ENCODE measurements around the gene INKA2. TPM values are rescaled to one million over a fixed set of nuclear protein-coding genes. Genes with fewer than 3 reads are reported as not detected.
A peak's percentile ranks its signal among the peaks of the same experiment; 100 is the strongest.

INKA2 gene
- polyA plus RNA-seq, 3 donors: 1.8 to 6.6 (median 2.0) TPM

DNA sequence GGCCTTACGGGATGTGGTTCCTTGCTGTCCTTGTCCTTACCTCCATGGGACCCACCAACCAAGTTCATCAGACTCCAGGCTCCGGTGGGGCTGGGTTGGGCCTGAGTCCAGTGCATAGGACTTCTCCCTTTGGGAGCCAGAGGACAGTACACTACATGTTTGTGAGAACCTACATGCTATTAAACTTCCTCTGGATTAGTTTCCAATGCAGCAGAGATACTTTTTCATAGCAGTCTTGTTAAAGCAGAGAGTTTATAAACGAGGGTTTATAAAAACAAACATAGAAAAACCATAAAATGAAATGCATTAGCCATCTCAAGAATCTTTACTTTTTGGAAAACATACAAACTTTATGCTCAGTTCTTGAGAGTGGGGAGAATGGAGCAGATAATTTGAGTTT lies 33.4 kb downstream of the INKA2 start:
- peaks cover 62% of the 10 kb centered on the region for H4K20me1 ChIP-seq (ENCODE audit: insufficient read depth, low read length)
- no peaks in the 10 kb centered on the region for H3K9me3 ChIP-seq (replicated peaks in 1 of 2; ENCODE audit: control insufficient read depth in 1 of 2, insufficient read depth in 1 of 2, low read length in 2 of 2)
- H3K4me1 Mint-ChIP-seq: peaks cover 7% of the 10 kb centered on the region
- no peak overlapping the region for H3K4me3 ChIP-seq (replicated peaks in 1 of 3; ENCODE audit: low read depth in 2 of 3, low read length in 3 of 3)
- no CpG with 5 or more reads among the region's 3 CpGs for WGBS (ENCODE audit: insufficient coverage)
- no peak overlapping the region for H3K4me3 Mint-ChIP-seq
- no peaks in the 10 kb centered on the region for H3K27me3 Mint-ChIP-seq (ENCODE audit: low read depth in 3 of 3)
- peak overlapping the region in 1 of 7 donors; percentile 21 for H3K27ac Mint-ChIP-seq
- H3K27me3 ChIP-seq (ENCODE audit: control insufficient read depth in 2 of 2, insufficient read depth in 2 of 2, low read length in 2 of 2): no peaks in the 10 kb centered on the region
- peaks cover 76 to 91% of the 10 kb centered on the region in 2 donors for H3K36me3 Mint-ChIP-seq
- DNase-seq: no peak
- H3K4me1 ChIP-seq (ENCODE audit: control insufficient read depth in 1 of 2, insufficient read depth in 2 of 2, low read length in 2 of 2): peaks cover 0 to 5% of the 10 kb centered on the region in 2 donors
- H2AFZ ChIP-seq (ENCODE audit: insufficient read depth, low read depth, low read length, poor library complexity, severe bottlenecking): no peak overlapping the region
- peak overlapping the region in 1 of 2 donors; percentile 6 for H3K27ac ChIP-seq (ENCODE audit: low read depth in 1 of 2, low read length in 2 of 2)
- intact Hi-C loops (cut with micrococcal nuclease): no loop called here
- H3K4me2 ChIP-seq (replicated peaks; ENCODE audit: extremely low read depth, low read length, poor library complexity, severe bottlenecking): no peak overlapping the region
- TF ChIP-seq, protein P1, sequence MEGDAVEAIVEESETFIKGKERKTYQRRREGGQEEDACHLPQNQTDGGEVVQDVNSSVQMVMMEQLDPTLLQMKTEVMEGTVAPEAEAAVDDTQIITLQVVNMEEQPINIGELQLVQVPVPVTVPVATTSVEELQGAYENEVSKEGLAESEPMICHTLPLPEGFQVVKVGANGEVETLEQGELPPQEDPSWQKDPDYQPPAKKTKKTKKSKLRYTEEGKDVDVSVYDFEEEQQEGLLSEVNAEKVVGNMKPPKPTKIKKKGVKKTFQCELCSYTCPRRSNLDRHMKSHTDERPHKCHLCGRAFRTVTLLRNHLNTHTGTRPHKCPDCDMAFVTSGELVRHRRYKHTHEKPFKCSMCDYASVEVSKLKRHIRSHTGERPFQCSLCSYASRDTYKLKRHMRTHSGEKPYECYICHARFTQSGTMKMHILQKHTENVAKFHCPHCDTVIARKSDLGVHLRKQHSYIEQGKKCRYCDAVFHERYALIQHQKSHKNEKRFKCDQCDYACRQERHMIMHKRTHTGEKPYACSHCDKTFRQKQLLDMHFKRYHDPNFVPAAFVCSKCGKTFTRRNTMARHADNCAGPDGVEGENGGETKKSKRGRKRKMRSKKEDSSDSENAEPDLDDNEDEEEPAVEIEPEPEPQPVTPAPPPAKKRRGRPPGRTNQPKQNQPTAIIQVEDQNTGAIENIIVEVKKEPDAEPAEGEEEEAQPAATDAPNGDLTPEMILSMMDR (IDR thresholded peaks at IDR 0.05): no peak
- H3K79me2 ChIP-seq (ENCODE audit: insufficient read depth, low read length): no peaks in the 10 kb centered on the region
- no peaks in the 10 kb centered on the region for H3K9me3 Mint-ChIP-seq
- peaks cover 81 to 98% of the 10 kb centered on the region in 2 donors for H3K36me3 ChIP-seq (replicated peaks in 1 of 2; ENCODE audit: control insufficient read depth in 1 of 2, insufficient read depth in 2 of 2, low read length in 2 of 2)
- no peak overlapping the region for H3K9ac ChIP-seq (ENCODE audit: insufficient read depth, low read length, poor library complexity, severe bottlenecking)

DNA sequence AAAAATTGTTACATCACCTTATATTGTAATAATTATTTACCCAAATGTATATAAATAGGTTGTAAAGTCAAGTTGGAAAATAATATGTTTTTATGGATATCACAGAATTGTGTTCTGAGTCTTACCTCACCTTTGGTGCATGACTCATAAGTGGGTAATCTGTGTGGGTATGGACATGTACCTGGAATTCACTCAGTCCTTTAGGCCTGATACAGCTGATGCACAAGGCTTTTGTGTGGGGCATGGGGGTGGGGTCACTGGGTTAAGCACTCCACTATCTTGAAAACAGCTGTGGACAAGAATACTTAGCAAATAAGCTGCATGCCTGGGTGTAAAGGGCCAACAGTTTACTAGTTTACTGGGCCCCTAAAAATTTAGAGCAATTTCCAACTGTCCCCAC lies 34.4 kb downstream of the INKA2 start:
- Mint-ChIP-seq H3K4me1 (peaks cover 7% of the 10 kb centered on the region), H3K27ac (no peak overlapping the region), H3K9me3 (no peaks in the 10 kb centered on the region), H3K36me3 (peaks cover 80 to 94% of the 10 kb centered on the region in 2 donors), H3K4me3 (no peak overlapping the region), H3K27me3 (ENCODE audit: low read depth in 3 of 3) (no peaks in the 10 kb centered on the region)
- H4K20me1 ChIP-seq (ENCODE audit: insufficient read depth, low read length): peaks cover 72% of the 10 kb centered on the region
- H3K36me3 ChIP-seq (replicated peaks in 1 of 2; ENCODE audit: control insufficient read depth in 1 of 2, insufficient read depth in 2 of 2, low read length in 2 of 2): peaks cover 81 to 98% of the 10 kb centered on the region in 2 donors
- TF ChIP-seq, protein P1 (IDR thresholded peaks at IDR 0.05): no peak
- no peak overlapping the region for H3K27ac ChIP-seq (ENCODE audit: low read depth in 1 of 2, low read length in 2 of 2)
- H2AFZ ChIP-seq (ENCODE audit: insufficient read depth, low read depth, low read length, poor library complexity, severe bottlenecking): no peak overlapping the region
- intact Hi-C loops (cut with micrococcal nuclease): no loop called here
- peaks cover under 1% of the 10 kb centered on the region for H3K79me2 ChIP-seq (ENCODE audit: insufficient read depth, low read length)
- H3K4me1 ChIP-seq (ENCODE audit: control insufficient read depth in 1 of 2, insufficient read depth in 2 of 2, low read length in 2 of 2): peaks cover 0 to 5% of the 10 kb centered on the region in 2 donors
- H3K9ac ChIP-seq (ENCODE audit: insufficient read depth, low read length, poor library complexity, severe bottlenecking): no peak overlapping the region
- H3K4me3 ChIP-seq (replicated peaks in 1 of 3; ENCODE audit: low read depth in 2 of 3, low read length in 3 of 3): no peak overlapping the region
- no peaks in the 10 kb centered on the region for H3K9me3 ChIP-seq (replicated peaks in 1 of 2; ENCODE audit: control insufficient read depth in 1 of 2, insufficient read depth in 1 of 2, low read length in 2 of 2)
- no peak for DNase-seq
- no peak overlapping the region for H3K4me2 ChIP-seq (replicated peaks; ENCODE audit: extremely low read depth, low read length, poor library complexity, severe bottlenecking)
- H3K27me3 ChIP-seq (ENCODE audit: control insufficient read depth in 2 of 2, insufficient read depth in 2 of 2, low read length in 2 of 2): no peaks in the 10 kb centered on the region

Measured in CD14-positive monocyte (primary cell).